Fibroblast of lung (primary cell): Measurements from ENCODE around the gene PSD4.

Experiments used
- CTCF ChIP-seq, 2 donors: IDR thresholded peaks in 1 of 2; conservative IDR thresholded peaks in 1 of 2; 1 replicate in 1 of 2; 2 replicates in 1 of 2; pipeline ENCODE4 v1.5.1; 2011 to 2012; ENCODE audit warnings: low read length in 2 of 2, control low read depth in 1 of 2, inconsistent platforms in 1 of 2, low read depth in 1 of 2, mild to moderate bottlenecking in 1 of 2
- EZH2 ChIP-seq: IDR thresholded peaks from 2 replicates; pipeline ENCODE4 v1.5.1; 2012; ENCODE audit warnings: low read length, control low read depth, mild to moderate bottlenecking; ENCODE audit errors: missing control alignments

GRCh38 chr2:113202305-113203216 lies 28.8 kb downstream of the PSD4 start:
- TF ChIP-seq CTCF (conservative IDR thresholded peaks at IDR 0.05 in 1 of 2, IDR thresholded peaks at IDR 0.05 in 1 of 2; ENCODE audit: low read depth in 1 of 2, low read length in 2 of 2): no peak
- TF ChIP-seq EZH2: no peak
